Measurements from ENCODE around the gene SIGLEC8. TPM values are rescaled to one million over a fixed set of nuclear protein-coding genes. Genes with fewer than 3 reads are reported as not detected.
A peak's percentile ranks its signal among the peaks of the same experiment; 100 is the strongest.
"Not testable (repeated sequence)": the region's sequence is repeated elsewhere in the genome, so short reads cannot be mapped to it uniquely, and the experiment has no call there.

SIGLEC8 gene
- total RNA-seq, 4 donors from 2014 or later: 0.18 to 13.2 (median 0.52) TPM

DNA sequence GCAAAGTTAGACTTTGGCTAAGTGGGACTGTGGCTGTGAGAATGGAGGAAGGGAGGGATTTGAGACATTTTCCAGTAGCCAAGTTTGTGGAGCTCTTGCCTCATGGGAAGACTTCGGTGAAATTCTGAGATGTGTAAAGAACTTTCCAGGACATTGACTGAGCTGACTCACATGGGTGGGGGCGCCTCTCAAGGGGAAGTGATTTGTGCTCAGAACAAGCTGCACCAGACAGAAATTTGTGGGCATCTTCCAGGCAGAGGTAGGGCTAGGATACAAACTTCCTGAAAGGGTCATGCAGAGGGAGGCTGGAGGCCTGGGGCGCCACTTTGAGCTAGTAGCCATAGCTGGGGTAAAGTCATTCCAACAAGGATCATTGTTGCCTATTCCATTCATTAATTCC lies 31.1 kb downstream of the SIGLEC8 start:
- H3K9me3 ChIP-seq: no peaks in the 10 kb centered on the region
- H3K4me3 ChIP-seq: no peak overlapping the region
- no peaks in the 10 kb centered on the region for H3K36me3 ChIP-seq
- H3K27ac ChIP-seq: no peak overlapping the region
- no peaks in the 10 kb centered on the region for H3K4me1 ChIP-seq
- DNase-seq: no peak
- H3K27me3 ChIP-seq: no peaks in the 10 kb centered on the region
- no peak for TF ChIP-seq POLR2A (IDR thresholded peaks at IDR 0.05)
- no peak for TF ChIP-seq CTCF (IDR thresholded peaks at IDR 0.05)

DNA sequence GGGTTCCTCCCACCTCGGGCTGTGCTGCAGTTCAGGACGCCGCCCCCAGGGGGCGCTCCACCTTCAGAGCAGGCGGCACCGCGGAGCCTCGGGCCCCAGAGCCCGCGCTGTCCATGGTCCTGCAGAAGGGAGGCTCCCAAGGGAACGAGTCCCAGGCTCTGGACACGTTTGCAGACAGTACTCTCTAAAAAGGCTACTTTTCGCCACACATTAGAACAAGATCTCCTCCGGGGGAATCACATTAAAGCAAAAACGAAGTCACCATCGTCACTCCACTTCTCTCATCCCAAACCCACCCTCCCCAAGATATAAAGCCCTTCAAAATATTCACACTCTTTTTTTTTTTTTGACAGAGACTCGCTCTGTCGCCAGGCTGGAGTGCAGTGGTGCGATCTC lies 36.2 kb downstream of the SIGLEC8 start:
- H3K4me1 ChIP-seq: peaks cover 0 to 5% (median 0%) of the 10 kb centered on the region in 4 donors
- no peak overlapping the region for H3K27ac ChIP-seq
- H3K9me3 ChIP-seq: no peaks in the 10 kb centered on the region
- H3K27me3 ChIP-seq: no peaks in the 10 kb centered on the region
- peak overlapping the region in 1 of 4 donors; percentile 6 for H3K4me3 ChIP-seq
- H3K36me3 ChIP-seq: no peaks in the 10 kb centered on the region
- TF ChIP-seq POLR2A (IDR thresholded peaks at IDR 0.05): no peak
- peak; percentile 96 to 99 (median 98) for TF ChIP-seq CTCF (IDR thresholded peaks at IDR 0.05)
- peak; percentile 87 to 94 (median 90) for DNase-seq

DNA sequence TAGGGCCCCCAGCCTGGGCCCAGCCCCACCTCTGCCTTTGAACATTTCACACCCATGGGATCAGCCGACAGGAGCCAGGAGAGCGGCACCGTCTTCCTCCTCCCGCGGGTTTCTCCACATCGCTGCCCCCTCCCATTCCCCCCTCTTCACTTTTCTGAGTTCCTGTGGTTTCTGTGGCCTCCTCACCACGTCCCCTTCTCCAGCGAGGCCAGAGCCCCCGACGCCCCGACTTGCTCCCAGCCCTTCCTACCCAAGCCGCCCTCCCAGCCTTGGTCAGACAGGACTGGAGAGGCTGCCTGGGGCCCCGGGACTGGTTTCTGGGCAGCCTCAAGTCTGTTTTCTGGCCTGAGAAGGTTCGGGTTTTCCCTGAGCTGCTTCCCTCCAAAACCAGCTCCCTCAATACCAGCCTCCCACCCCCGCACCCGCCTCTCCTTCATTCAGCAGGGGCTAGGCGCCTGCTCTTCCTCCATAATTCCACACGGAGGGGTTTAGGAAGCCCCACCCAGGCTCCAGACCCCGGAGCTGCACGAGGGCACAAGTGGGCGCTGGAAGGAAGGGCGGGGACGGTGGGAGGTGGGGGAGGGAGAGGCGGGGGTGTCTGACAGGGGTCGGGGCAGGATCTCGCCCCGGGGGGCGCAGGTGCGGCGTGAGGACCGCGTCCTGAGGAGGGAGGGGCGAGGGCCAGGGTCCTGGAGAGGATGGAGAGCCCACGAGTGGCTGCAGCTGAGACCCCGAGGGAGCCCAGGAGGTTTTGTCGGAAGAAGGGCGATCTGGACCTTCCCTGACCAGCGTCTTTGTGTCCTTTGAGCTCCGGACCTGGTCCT lies 36.8 kb downstream of the SIGLEC8 start:
- no peaks in the 10 kb centered on the region for H3K27me3 ChIP-seq
- peak overlapping the region in 1 of 4 donors; percentile 6 for H3K4me3 ChIP-seq
- TF ChIP-seq POLR2A (IDR thresholded peaks at IDR 0.05) (no peak), CTCF (IDR thresholded peaks at IDR 0.05) (no peak)
- no peak overlapping the region for H3K27ac ChIP-seq
- H3K9me3 ChIP-seq: no peaks in the 10 kb centered on the region
- H3K36me3 ChIP-seq: no peaks in the 10 kb centered on the region
- no peak for DNase-seq
- H3K4me1 ChIP-seq: peaks cover 0 to 5% (median 0%) of the 10 kb centered on the region in 4 donors

DNA sequence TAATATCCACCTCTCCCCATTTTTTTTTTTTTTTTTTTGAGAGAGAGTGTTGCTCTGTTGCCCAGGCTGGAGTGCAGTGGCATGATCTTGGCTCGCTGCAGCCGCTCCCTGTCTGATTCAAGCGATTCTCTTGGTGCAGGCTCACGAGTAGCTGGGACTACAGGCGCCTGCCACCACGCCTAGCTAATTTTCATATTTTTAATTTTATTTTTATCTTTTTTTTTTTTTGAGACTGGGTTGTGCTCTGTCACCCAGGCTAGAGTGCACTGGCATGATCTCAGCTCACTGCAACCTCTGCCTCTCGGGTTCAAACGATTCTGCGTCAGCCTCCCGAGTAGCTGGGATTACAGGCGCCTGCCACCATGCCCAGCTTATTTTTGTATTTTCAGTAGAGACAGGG lies 37.7 kb downstream of the SIGLEC8 start:
- not testable (repeated sequence) for H3K4me3 ChIP-seq, H3K27ac ChIP-seq, DNase-seq, H3K27me3 ChIP-seq, H3K4me1 ChIP-seq, H3K9me3 ChIP-seq, H3K36me3 ChIP-seq

DNA sequence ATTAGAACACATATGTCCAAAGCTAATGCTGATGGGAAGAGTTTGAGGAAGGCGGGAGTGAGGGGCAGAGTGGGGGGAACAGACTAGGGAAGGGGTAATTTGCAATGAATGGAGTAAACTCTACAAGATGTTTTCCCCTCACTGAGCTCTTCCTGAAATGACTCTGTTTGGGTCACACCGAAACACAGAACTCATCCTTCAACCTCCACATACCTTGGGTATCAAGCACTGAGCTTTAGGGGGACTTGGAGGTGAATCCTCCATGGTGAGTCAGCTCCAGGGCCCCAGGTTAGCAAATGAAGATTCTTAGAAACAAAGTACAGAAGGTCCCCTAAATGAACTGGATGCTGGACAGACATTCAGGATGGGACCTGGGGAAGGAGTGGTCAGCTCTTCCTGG lies 39.5 kb downstream of the SIGLEC8 start:
- H3K36me3 ChIP-seq: no peaks in the 10 kb centered on the region
- TF ChIP-seq CTCF (IDR thresholded peaks at IDR 0.05) (no peak), POLR2A (IDR thresholded peaks at IDR 0.05) (no peak)
- H3K27ac ChIP-seq: no peak overlapping the region

DNA sequence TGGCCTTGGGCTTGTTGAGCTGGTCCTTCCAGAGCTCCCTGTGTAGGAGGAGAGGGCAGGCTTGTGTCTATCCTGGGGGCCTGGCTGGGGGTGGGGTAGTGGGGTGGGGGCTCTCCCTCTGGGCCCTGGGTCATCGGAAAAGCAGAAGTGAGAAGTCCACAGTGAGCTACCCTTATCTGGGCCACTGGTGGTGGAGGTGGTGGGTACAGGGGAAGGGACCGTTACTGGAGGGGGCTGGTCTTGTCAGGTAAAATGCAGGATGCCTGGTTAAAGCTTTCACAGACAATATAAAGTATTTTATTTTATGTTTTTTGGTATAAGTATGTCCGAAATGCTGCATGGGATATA lies 40.5 kb downstream of the SIGLEC8 start:
- H3K27ac ChIP-seq: peak overlapping the region; percentile 35 to 84 (median 59)
- H3K36me3 ChIP-seq: no peaks in the 10 kb centered on the region
- TF ChIP-seq CTCF (IDR thresholded peaks at IDR 0.05) (no peak), POLR2A (IDR thresholded peaks at IDR 0.05) (no peak)
- peak overlapping the region in 2 of 4 donors; percentile 26 to 48 for H3K4me3 ChIP-seq
- peak in 1 of 3 donors; percentile 56 for DNase-seq
- H3K27me3 ChIP-seq: no peaks in the 10 kb centered on the region
- no peaks in the 10 kb centered on the region for H3K9me3 ChIP-seq
- H3K4me1 ChIP-seq: peaks cover 0 to 9% (median 0%) of the 10 kb centered on the region in 4 donors

More for the DNA sequence above, 39.5 kb downstream of the SIGLEC8 start:
- Histone ChIP-seq H3K4me1 (peaks cover 0 to 9% (median 0%) of the 10 kb centered on the region in 4 donors), H3K9me3 (no peaks in the 10 kb centered on the region), H3K4me3 (no peak overlapping the region), H3K27me3 (no peaks in the 10 kb centered on the region)
- no peak for DNase-seq
